Measurements from ENCODE around the gene BCKDHB.

DNA sequence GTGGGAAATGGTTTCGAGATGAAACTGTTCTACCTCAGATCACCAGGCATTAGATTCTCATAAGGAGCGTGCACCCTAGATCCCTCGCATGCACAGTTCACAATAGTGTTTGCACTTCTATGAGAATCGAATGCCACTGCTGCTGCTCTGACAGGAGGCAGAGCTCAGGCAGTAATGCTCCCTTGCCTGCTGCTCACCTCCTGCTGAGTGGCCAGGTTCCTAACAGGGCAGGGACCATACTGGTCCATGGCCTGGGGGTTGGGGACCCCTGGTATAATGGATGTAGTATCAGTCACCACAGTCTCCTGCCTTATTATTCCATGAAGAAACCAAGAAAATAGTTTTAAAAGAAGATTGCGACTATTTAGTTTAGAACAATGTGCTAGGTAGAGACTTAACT lies 127.5 kb downstream of the BCKDHB start:
- TF ChIP-seq POLR2AphosphoS5 (IDR thresholded peaks at IDR 0.05; ENCODE audit: low read depth, low read length) (no peak), SPI1 (IDR thresholded peaks at IDR 0.05; ENCODE audit: low read depth, low read length) (no peak)
